HepG2 (cell line): Measurements from ENCODE around the gene SRSF6. TPM values are rescaled to one million over a fixed set of nuclear protein-coding genes. Genes with fewer than 3 reads are reported as not detected.
A peak's percentile ranks its signal among the peaks of the same experiment; 100 is the strongest.

Source experiments
- ARNT2 ChIP-seq: sonication (generic); formaldehyde crosslinking; IDR thresholded peaks from 2 replicates; pipeline ENCODE4 v1.8.0; 2022; ENCODE audit warnings: mild to moderate bottlenecking, low read depth, missing genetic modification reagents, moderate library complexity
- ELF3 ChIP-seq: IDR thresholded peaks from 2 replicates; pipeline ENCODE4 v1.6.1; 2016; ENCODE audit warnings: missing genetic modification reagents, missing compliant biosample characterization
- FOXO1 ChIP-seq: sonication (generic); formaldehyde crosslinking; IDR thresholded peaks from 2 replicates; pipeline ENCODE4 v1.4.0; 2020; ENCODE audit warnings: missing genetic modification reagents
- KDM4B ChIP-seq: sonication (generic); formaldehyde crosslinking; IDR thresholded peaks from 2 replicates; pipeline ENCODE4 v1.4.0; 2020; ENCODE audit warnings: missing genetic modification reagents
- MEIS2 ChIP-seq: sonication (generic); formaldehyde crosslinking; IDR thresholded peaks from 2 replicates; pipeline ENCODE4 v1.9.0; 2021; ENCODE audit warnings: mild to moderate bottlenecking, missing genetic modification reagents
- ZBTB1 ChIP-seq: sonication (generic); formaldehyde crosslinking; IDR thresholded peaks from 2 replicates; pipeline ENCODE4 v1.4.0; 2020; ENCODE audit warnings: missing genetic modification reagents, borderline replicate concordance
- ZMYM2 ChIP-seq: sonication (generic); formaldehyde crosslinking; IDR thresholded peaks from 2 replicates; pipeline ENCODE4 v1.8.0; 2022; ENCODE audit warnings: mild to moderate bottlenecking, missing genetic modification reagents
- ZNF264 ChIP-seq: sonication (generic); formaldehyde crosslinking; IDR thresholded peaks from 2 replicates; pipeline ENCODE4 v1.4.0; 2020; ENCODE audit warnings: missing genetic modification reagents
- ZNF383 ChIP-seq: sonication (generic); formaldehyde crosslinking; IDR thresholded peaks from 2 replicates; pipeline ENCODE4 v1.4.0; 2020; ENCODE audit warnings: missing genetic modification reagents, mild to moderate bottlenecking, borderline replicate concordance
- ZNF605 ChIP-seq: sonication (generic); formaldehyde crosslinking; IDR thresholded peaks from 2 replicates; pipeline ENCODE4 v1.8.0; 2022; ENCODE audit warnings: mild to moderate bottlenecking, missing genetic modification reagents
- ZSCAN29 ChIP-seq: sonication (generic); formaldehyde crosslinking; conservative IDR thresholded peaks from 2 replicates; pipeline ENCODE4 v1.4.0; 2020; ENCODE audit warnings: mild to moderate bottlenecking, missing genetic modification reagents
- polyA plus RNA-seq, 8 experiments: library from polyadenylated mRNA; depleted of rRNA in 3 of 8; stranded (reverse) in 7 of 8; unstranded in 1 of 8; fragments of >200 nt; fragmentation: Illumina TruSeq in 4 of 8; extraction: Trizol in 4 of 8; gene quantifications; 2 replicates each; pipeline versions ENCODE4 v1.2.1 to v1.2.3, GENCODE V29; 2011 to 2016; ENCODE audit warnings: low read depth in 4 of 8, missing spikeins in 1 of 8, mixed read lengths in 1 of 8; ENCODE audit not compliant: insufficient read depth in 1 of 8
- total RNA-seq, 5 experiments: library from RNA; depleted of rRNA; stranded (reverse); fragments of >200 nt; fragmentation: Illumina TruSeq; extraction: Trizol; gene quantifications; 2 replicates each; pipeline ENCODE4 v1.2.3, GENCODE V29; 2016; ENCODE audit warnings: low read depth in 1 of 5
- TF ChIP-seq, protein P1 (sequence below): sonication (generic); formaldehyde crosslinking; IDR thresholded peaks from 2 replicates; pipeline ENCODE4 v1.4.0; 2020; ENCODE audit warnings: missing genetic modification reagents
- TF ChIP-seq, protein P2 (sequence below): sonication (generic); formaldehyde crosslinking; IDR thresholded peaks from 2 replicates; pipeline ENCODE4 v1.4.0; 2020; ENCODE audit warnings: mild to moderate bottlenecking, missing genetic modification reagents
- TF ChIP-seq, protein P3 (sequence below): sonication (generic); formaldehyde crosslinking; IDR thresholded peaks from 2 replicates; pipeline ENCODE4 v1.4.0; 2020; ENCODE audit warnings: mild to moderate bottlenecking, missing genetic modification reagents
- TF ChIP-seq, protein P4 (sequence below): sonication (generic); formaldehyde crosslinking; IDR thresholded peaks from 2 replicates; pipeline ENCODE4 v1.4.0; 2020; ENCODE audit warnings: missing genetic modification reagents
- TF ChIP-seq, protein P5 (sequence below): sonication (generic); formaldehyde crosslinking; IDR thresholded peaks from 2 replicates; pipeline ENCODE4 v1.5.0; 2020; ENCODE audit warnings: missing genetic modification reagents
- TF ChIP-seq, protein P6 (sequence below): sonication (generic); formaldehyde crosslinking; IDR thresholded peaks from 2 replicates; pipeline ENCODE4 v1.8.1; 2023; ENCODE audit warnings: missing genetic modification reagents, inconsistent platforms, borderline replicate concordance

Gene SRSF6
- total and polyA plus RNA-seq, 2 of the 13 experiments (the other 11 are each of a cell fraction or from before 2014, with no cell fraction given) = 156 to 194 TPM

DNA sequence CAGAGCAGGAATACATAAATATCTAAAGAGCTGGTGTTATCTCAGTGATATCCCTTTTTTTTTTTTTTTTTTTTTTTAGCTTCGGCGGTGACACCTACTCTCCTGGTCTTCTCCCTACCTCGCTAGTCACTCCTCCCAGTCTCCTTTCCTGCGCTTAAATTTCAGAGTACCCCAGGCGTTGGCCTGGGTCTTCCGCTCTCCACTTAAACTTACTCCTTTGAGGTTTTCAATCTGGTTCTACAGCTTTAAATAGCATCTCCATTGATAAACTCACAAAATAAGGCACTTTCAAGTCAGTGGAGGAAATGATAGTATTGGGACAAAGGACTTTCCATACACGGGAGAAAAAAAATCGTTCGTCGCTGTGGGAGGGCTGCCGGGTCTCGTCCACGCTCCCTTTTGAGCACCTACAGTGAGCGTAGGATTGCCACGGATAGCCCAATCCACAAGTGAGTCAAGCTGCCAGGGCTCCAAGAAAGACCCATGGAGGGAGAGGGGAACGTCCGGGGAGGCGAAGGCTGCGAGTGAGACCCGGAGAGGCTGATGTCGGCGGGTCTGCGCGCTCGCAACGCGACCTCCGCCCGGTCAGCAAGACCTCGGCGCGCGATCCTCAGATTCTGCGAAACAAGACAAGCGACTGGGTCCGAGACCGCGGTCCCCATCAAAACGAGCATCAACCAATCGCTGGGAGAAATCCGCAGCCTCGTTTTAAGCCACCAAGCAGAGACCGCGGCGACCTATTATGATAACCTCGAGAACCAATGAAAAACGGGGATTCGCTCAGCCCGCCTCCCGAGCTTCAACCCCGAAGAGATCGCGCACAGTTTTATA lies 672 bp upstream of the SRSF6 start (continued):
- TF ChIP-seq ZBTB1 (no peak), KDM4B (CRISPR knock-in tag) (0 out of 2 replicates have a peak, but pooled peaks have one; percentile 34), ARNT2 (peak; percentile 6; the same call in 1 of the 2 replicates), ZNF605 (CRISPR knock-in tag) (no peak), MEIS2 (CRISPR knock-in tag) (peak; percentile 44; the same call in 1 of the 2 replicates), ZNF264 (CRISPR knock-in tag) (no peak), ZMYM2 (0 out of 2 replicates have a peak, but pooled peaks have one; percentile 29), ELF3 (CRISPR knock-in tag) (peak; percentile 26; the same call in 1 of the 2 replicates), ZNF383 (CRISPR knock-in tag) (no peak), ZSCAN29 (CRISPR knock-in tag) (peak; percentile 57; the same call in 1 of the 2 replicates), FOXO1 (CRISPR knock-in tag) (0 out of 2 replicates have a peak, but pooled peaks have one; percentile 32)
- TF ChIP-seq, protein P1, sequence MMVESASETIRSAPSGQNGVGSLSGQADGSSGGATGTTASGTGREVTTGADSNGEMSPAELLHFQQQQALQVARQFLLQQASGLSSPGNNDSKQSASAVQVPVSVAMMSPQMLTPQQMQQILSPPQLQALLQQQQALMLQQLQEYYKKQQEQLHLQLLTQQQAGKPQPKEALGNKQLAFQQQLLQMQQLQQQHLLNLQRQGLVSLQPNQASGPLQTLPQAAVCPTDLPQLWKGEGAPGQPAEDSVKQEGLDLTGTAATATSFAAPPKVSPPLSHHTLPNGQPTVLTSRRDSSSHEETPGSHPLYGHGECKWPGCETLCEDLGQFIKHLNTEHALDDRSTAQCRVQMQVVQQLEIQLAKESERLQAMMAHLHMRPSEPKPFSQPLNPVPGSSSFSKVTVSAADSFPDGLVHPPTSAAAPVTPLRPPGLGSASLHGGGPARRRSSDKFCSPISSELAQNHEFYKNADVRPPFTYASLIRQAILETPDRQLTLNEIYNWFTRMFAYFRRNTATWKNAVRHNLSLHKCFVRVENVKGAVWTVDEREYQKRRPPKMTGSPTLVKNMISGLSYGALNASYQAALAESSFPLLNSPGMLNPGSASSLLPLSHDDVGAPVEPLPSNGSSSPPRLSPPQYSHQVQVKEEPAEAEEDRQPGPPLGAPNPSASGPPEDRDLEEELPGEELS (CRISPR knock-in tag) = no peak
- TF ChIP-seq, protein P2, sequence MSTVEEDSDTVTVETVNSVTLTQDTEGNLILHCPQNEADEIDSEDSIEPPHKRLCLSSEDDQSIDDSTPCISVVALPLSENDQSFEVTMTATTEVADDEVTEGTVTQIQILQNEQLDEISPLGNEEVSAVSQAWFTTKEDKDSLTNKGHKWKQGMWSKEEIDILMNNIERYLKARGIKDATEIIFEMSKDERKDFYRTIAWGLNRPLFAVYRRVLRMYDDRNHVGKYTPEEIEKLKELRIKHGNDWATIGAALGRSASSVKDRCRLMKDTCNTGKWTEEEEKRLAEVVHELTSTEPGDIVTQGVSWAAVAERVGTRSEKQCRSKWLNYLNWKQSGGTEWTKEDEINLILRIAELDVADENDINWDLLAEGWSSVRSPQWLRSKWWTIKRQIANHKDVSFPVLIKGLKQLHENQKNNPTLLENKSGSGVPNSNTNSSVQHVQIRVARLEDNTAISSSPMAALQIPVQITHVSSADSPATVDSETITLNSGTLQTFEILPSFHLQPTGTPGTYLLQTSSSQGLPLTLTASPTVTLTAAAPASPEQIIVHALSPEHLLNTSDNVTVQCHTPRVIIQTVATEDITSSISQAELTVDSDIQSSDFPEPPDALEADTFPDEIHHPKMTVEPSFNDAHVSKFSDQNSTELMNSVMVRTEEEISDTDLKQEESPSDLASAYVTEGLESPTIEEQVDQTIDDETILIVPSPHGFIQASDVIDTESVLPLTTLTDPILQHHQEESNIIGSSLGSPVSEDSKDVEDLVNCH = no peak
- TF ChIP-seq, protein P3, sequence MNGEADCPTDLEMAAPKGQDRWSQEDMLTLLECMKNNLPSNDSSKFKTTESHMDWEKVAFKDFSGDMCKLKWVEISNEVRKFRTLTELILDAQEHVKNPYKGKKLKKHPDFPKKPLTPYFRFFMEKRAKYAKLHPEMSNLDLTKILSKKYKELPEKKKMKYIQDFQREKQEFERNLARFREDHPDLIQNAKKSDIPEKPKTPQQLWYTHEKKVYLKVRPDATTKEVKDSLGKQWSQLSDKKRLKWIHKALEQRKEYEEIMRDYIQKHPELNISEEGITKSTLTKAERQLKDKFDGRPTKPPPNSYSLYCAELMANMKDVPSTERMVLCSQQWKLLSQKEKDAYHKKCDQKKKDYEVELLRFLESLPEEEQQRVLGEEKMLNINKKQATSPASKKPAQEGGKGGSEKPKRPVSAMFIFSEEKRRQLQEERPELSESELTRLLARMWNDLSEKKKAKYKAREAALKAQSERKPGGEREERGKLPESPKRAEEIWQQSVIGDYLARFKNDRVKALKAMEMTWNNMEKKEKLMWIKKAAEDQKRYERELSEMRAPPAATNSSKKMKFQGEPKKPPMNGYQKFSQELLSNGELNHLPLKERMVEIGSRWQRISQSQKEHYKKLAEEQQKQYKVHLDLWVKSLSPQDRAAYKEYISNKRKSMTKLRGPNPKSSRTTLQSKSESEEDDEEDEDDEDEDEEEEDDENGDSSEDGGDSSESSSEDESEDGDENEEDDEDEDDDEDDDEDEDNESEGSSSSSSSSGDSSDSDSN (CRISPR knock-in tag) = peak; percentile 21; the same call in 1 of the 2 replicates
- TF ChIP-seq, protein P4, sequence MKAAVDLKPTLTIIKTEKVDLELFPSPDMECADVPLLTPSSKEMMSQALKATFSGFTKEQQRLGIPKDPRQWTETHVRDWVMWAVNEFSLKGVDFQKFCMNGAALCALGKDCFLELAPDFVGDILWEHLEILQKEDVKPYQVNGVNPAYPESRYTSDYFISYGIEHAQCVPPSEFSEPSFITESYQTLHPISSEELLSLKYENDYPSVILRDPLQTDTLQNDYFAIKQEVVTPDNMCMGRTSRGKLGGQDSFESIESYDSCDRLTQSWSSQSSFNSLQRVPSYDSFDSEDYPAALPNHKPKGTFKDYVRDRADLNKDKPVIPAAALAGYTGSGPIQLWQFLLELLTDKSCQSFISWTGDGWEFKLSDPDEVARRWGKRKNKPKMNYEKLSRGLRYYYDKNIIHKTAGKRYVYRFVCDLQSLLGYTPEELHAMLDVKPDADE (CRISPR knock-in tag) = peak; percentile 6
- TF ChIP-seq, protein P5, sequence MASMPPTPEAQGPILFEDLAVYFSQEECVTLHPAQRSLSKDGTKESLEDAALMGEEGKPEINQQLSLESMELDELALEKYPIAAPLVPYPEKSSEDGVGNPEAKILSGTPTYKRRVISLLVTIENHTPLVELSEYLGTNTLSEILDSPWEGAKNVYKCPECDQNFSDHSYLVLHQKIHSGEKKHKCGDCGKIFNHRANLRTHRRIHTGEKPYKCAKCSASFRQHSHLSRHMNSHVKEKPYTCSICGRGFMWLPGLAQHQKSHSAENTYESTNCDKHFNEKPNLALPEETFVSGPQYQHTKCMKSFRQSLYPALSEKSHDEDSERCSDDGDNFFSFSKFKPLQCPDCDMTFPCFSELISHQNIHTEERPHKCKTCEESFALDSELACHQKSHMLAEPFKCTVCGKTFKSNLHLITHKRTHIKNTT (CRISPR knock-in tag) = 0 out of 2 replicates have a peak, but pooled peaks have one; percentile 92
- TF ChIP-seq, protein P6, sequence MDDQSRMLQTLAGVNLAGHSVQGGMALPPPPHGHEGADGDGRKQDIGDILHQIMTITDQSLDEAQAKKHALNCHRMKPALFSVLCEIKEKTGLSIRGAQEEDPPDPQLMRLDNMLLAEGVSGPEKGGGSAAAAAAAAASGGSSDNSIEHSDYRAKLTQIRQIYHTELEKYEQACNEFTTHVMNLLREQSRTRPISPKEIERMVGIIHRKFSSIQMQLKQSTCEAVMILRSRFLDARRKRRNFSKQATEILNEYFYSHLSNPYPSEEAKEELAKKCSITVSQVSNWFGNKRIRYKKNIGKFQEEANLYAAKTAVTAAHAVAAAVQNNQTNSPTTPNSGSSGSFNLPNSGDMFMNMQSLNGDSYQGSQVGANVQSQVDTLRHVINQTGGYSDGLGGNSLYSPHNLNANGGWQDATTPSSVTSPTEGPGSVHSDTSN (CRISPR knock-in tag) = 0 out of 2 replicates have a peak, but pooled peaks have one; percentile 61
